ENCODE results near the gene CSNK1D.

DNA sequence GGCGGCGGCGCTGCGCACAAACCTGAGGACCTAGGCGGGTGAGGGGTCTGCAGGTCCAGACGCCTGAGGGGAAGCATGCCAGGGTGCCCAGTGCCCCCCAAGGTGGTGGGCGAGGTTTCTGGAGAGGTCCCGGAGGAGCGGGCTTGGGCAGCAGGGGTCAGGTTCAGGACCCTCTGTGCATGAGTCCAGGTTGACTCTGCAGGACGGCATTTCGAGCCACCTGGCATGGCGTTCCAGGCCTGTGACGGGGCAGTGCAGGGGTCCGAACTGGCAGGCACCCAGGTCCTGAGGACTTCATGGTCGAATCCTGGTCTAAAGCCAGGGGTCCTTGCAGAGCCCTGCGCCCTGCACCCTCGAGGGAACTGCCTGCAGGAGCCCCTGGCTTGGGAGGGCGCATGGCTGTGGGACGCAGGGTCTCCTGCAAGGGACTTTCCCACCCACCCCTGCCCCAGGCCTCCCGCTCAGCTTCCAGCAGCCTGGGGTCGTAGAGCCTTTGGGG, 41.1 kb downstream of the CSNK1D start:
- TF ChIP-seq, protein P1, sequence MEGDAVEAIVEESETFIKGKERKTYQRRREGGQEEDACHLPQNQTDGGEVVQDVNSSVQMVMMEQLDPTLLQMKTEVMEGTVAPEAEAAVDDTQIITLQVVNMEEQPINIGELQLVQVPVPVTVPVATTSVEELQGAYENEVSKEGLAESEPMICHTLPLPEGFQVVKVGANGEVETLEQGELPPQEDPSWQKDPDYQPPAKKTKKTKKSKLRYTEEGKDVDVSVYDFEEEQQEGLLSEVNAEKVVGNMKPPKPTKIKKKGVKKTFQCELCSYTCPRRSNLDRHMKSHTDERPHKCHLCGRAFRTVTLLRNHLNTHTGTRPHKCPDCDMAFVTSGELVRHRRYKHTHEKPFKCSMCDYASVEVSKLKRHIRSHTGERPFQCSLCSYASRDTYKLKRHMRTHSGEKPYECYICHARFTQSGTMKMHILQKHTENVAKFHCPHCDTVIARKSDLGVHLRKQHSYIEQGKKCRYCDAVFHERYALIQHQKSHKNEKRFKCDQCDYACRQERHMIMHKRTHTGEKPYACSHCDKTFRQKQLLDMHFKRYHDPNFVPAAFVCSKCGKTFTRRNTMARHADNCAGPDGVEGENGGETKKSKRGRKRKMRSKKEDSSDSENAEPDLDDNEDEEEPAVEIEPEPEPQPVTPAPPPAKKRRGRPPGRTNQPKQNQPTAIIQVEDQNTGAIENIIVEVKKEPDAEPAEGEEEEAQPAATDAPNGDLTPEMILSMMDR (IDR thresholded peaks at IDR 0.05; ENCODE audit: low read depth, low read length, poor library complexity, severe bottlenecking), result no peak
- no peak for TF ChIP-seq EZH2phosphoT487 (IDR thresholded peaks at IDR 0.05; ENCODE audit: borderline replicate concordance, low read length)
